HG03460 (cell line): Measurements from ENCODE around the gene SSTR3.
A peak's percentile ranks its signal among the peaks of the same experiment; 100 is the strongest.
"Not testable (repeated sequence)": the region's sequence is repeated elsewhere in the genome, so short reads cannot be mapped to it uniquely, and the experiment has no call there.

Source experiments
- ATAC-seq: cut with Tn5 transposase; IDR thresholded peaks from one replicate; pipeline ENCODE4 v1.9.1; 2021; ENCODE audit not compliant: unreplicated experiment

Gene SSTR3

DNA sequence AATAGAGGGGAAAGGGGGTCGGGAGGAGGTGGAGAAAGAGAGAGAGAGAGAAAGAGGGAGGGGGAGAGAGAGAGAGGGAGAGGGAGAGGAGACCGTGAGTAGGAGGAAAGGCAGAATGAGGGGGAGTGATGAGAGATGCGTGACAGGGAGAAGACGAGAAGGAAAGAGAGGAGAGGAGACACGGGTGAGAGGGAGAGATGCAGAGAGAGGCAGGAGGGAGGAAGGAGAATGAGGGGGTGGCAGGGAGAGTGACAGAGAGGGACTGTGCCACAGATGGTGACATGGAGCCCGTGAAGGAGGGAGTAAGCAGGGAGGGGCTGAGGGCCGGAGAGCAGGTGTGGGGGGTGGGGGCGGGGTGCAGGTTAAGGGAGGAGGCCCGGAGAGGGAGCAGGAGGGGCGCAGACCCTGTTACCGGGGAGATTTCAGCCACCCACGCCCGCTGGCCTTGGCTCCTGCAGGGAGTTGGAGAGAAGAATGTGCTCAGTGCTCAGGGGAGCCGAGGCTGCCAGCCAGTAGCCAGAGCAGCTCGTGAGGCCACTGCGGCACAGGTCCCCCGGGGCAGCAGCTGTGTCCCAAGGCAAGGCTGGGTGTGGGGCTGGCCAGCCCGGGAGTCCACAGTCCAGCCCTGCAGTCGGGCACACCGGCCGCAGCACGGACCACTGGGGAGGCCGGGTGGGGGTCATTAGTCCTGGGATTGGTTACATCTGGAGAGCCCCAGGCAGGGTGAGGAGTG is at the start of gene SSTR3:
TSS of gene SSTR3 (minus strand) at position 304 of the 733 bp plus-strand sequence. CDS start 4,674 bp downstream, outside the sequence.
- no peak for ATAC-seq

DNA sequence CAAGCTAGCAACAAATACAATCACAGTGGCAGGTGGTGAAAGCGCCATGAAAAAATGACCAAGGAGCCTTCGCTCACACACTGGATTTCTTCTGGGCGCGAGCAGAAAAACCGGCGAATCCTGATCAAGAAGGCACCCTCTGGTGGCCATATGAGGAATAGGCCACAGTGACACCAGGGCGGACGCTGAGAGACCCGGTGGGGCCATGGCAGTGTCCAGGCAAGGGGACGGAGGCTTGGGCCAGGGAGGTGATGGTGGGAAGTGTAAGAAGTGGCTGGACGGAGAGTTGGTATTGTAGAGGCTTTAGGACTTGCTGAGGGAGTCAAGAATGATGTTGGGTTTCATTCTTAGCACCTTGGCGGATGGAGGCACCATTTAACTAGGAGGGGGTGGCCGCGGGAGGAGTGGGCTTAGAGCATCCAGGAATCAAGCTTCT is 48.6 kb upstream of the SSTR3 start:
- no peak for ATAC-seq

DNA sequence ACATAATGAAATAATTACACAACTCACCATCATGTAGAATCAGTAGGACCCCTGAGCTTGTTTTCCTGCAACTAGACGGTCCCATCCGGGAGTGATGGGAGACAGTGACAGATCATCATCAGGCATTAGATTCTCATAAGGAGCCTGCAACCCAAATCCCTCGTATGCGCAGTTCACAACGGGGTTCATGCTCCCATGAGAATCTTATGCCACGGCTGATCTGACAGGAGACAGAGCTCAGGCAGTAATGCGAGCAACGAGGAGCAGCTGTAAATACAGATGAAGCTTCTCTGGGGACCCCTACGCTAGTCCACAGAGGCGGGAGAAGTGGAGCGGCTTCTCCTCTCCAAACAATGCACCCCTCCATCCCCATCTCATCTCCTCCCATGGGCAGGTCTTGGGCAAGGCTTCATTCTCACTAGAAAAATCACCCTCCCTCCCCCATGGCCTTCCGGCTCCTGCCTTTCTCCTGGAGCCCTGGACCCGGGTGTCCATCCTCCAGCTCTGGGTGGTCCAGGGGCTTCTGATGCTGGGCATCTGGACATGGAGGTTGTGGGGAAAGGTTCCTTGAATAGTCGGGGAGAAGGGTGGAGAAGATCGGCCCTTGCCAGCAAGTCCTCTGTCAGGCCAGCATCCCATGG is 48.0 kb upstream of the SSTR3 start:
- ATAC-seq, result no peak

DNA sequence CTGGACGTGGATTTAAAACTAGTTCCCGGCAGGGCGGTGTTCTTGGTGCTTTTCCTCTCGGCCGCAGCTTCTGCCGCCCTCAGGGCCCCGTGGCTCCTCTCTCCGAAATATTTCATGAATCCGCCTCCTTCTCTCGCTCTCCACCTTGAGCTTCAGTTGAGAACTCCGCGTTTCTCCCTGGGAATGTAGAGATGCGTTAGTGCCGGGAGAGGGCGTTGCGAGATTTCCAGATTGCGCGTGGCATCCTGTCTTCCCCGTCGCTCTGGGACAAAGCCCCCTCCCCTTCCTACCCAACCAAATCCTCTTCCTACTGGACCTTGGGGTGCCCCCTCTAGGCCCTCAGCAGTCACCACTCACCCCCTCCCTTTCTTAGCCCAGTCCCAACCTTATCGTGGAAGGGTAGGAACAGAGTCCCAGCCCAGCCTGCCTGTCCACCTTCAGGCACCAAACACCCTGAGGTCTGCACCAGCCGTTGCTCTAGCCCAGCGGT is 47.3 kb upstream of the SSTR3 start:
- ATAC-seq, result no peak

DNA sequence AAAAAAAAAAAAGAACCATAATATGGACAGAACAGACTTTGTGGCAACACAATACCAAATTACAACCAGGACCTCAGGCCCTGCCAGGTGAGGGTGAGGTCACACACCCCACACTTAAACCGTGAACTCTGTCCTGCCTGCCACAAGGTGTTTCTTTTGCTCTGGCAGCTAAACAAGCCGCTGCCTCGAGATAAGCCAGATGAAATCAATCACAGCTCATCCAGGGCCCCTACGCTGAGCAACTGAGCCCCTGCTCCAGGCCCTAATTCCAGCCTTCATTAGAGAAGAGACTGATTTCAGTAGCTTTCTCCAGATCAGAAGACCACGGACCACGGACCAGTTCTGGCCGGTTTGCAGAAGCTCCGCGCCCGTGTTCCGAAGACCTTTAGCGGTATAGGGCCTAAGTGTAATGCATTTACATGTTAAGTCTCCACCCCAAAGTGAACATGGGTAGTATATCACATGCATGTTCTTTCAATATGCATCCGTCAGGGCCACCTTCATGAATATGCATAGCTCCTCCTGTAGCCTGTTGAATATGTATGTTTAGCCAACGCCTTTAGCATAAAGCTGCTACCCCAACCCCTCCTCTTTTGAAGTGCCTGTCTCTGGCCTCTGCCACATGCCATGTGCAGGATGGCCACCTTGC is 46.6 kb upstream of the SSTR3 start:
- no peak for ATAC-seq

DNA sequence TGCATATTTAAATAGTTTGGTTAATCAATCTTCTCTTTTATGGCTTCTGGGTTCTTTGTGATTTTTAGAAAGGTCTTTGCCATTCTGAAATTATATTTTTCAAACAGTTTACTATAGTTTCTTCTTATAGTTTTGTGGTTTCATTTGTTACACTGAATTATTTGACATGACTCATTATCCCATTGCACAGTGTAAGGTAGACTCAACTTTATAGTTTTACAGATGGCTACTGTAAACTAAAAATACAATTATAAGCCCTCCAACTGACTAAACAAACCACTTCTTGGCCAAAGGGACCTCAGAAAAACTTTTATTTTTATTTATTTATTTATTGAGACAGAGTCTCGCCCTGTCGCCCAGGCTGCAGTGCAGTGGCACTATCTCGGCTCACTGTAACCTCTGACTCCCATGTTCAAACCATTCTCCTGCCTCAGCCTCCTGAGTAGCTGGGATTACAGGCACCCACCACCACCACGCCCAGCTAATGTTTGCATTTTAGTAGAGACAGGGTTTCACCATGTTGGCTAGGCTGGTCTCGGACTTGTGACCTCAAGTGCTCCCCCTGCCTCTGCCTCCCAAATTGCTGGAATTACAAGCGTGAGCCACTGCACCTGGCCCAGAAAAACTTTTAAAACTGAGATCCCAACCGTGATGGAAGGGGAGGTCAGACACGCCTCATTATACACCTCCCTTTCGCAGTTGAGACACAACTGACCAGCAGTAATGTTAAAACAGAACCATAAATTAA is 45.9 kb upstream of the SSTR3 start:
- no peak for ATAC-seq

DNA sequence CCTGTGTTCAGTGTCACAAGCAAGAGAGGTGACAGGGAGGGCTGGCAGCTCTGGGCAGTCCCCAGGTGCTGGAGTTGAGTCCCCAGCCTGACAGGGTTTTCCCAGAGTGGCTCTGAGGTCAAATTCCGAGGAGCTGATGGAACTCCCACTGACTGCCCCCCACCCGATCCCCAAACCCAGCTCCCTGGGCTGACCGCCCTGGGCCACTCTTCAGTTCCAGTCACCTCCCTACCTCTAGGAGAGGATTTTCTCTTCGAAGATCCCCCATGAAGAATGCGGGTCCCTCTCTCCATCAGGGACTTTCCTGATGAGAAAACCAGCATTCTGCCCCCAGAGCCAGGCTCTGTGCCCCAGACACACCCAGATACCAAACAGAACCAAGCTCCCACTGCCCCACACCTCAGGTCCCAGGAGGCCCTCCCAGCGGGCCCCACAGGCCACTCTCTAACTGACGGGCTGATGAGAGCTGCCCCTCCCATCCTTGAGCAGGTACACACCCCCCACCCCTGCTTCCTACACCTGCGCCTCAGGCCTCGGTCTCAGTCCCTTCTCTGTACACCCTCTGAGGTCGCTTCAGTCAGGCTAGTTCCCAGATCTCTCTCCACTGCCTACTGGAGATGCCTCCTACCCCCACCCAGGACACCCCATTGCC is 43.9 kb upstream of the SSTR3 start:
- ATAC-seq, result no peak

DNA sequence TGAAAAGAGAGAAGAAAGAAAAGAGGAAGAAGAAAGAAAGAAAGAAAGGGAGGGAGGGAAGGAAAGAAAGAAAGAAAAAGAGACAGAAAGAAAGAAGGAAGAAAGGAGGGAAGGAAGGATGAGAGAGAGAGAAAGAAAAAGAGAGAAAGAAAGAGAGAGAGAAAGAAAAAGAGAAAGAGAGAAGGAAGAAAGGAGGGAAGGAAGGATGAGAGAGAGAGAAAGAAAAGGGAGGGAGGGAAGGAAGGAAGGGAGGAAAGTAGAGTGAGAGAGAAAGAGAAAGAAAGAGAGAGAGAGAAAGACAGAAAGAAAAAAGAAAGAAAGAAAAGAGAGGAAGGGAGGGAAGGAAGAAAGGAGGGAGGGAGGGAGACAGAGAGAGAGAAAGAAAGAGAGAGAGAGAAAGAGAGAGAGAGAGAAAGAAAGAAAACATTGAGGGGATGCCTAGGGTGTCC is 43.3 kb upstream of the SSTR3 start:
- no peak for ATAC-seq

DNA sequence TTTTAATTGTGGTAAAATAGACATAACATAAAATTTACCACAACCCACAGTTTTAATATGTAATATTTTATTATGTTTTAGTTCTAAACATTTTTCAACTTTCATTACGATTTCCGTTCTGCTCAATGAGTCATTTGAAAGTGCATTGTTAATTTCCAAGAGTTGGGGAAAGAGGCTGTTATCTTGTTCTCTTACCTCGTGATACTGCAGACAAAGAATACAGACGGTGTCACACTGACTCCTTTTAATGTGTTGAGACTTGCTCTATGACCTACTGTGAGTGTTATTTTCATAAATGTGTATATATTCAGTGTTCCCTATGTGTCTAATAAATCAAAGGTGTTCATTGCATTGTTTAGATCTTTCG is 42.6 kb upstream of the SSTR3 start:
- no peak for ATAC-seq

DNA sequence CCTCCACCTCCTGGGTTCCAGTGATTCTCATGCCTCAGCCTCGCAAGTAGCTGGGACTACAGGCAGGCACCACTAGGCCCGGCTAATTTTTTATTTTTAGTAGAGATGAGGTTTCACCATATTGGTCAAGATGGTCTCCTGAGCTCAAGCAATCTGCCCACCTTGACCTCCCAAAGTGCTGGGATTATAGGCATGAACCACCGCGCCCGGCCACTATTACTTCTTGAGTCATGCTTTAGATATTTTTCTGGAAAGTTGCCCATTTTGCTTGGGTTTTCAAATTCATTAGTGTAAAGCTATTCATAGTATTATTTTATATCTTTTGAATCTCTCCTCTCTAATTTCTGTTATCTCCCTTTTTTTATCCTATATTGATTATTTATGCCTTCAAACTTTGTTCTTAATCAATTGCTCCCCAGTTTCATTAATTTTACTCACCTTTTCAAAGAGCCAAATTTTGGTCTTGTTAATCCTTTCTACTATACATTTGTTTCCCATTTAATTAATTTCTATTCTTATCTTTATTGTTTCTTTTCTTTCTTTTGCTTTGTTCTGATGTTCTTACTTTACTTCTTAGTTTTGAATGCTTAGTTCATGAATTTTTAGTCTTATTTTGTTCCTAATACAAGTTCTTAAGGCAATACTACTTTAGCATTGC is 42.1 kb upstream of the SSTR3 start:
- no peak for ATAC-seq

DNA sequence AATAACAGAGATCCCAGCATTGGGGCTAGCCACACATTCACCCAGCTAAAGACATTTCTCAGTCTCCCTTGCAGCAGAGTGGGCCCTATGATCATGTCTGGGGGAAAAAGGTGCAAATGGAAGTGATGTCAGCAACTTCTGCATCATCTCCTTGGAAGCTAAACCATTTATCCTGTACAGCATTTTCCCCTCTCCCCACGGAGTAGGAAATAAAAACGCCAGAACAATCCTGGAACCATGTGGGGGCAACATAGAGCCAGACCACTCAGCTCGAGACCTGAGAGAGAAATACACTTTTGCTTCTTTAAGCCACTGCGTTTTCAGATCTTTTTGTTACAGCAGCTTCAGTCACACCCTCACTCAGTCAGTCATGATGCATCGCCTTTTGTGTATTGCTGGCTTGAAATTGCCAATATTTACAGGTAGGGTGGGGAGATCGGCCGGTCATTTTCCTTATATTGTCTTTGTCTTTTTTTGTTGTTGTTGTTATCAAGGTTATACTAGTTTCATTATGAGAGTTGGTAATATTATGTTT is 40.9 kb upstream of the SSTR3 start:
- no peak for ATAC-seq

DNA sequence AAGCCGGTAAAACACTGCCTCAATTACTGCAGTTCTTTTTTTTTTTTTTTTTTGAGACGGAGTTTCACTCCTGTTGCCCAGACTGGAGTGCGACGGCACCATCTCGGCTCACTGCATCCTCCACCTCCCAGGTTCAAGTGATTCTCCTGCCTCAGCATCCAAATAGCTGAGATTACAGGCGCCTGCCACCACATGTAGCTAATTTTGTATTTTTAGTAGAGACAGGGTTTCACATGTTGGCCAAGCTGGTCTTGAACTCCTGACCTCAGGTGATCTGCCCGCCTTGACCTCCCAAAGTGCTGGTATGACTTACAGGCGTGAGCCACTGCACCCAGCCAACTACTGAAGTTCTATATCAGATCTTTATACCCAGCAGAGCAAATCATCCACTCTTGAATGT is 39.6 kb upstream of the SSTR3 start:
- ATAC-seq, result not testable (repeated sequence)

DNA sequence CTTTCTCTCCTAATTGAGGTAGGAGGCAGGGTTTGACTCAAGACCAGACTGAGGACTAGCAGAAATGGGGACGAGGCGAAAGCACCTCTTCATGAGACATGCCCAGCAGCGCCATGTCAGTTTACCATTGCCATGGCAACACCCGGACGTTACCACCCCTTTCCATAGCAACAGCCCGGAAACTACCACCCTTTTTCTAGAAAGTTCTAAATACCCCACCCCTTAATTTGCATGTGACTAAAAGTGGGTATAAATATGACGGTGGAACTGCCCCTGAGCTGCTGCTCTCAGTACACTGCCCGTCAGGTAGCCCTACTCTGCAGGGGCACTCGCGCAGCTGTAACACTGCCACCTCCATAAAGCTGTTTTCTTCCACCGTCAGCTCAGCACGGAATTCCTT is 37.7 kb upstream of the SSTR3 start:
- no peak for ATAC-seq

DNA sequence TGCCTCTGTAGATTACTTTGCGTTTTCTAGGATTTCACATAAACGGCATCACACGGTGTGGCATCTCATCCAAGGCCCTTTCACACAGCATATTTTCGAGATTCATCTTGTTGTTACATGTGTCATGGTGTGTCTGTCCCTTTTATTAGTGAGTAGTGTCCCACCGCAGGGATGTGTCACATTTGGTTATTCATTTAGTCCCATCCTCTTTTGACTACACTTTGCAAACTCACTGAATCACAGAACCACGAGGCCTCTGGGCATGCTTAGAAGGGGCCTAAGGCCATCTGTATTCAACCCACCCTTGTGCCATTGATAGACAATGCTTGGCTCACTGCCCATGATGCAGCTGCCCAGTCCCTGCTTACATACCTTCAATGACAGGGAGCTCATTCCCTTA is 36.0 kb upstream of the SSTR3 start:
- ATAC-seq, result no peak

DNA sequence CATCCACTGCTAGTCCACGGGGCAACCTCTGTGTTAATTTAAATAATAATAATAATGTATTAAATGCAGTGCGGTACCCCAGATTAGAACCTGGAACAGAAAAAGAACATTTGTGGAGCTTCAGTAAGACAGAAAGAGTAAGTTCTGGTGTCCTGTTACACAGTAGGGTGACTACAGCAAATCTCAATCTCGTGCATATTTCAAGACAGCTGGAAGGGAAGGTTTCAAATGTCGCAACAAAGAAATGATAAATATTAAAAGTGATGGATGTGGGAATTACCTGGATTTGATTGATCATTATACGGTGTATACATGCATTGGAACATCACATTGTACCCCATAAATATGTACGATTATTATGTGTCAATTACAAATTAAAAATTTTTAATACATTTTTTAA is 33.5 kb upstream of the SSTR3 start:
- ATAC-seq, result no peak

DNA sequence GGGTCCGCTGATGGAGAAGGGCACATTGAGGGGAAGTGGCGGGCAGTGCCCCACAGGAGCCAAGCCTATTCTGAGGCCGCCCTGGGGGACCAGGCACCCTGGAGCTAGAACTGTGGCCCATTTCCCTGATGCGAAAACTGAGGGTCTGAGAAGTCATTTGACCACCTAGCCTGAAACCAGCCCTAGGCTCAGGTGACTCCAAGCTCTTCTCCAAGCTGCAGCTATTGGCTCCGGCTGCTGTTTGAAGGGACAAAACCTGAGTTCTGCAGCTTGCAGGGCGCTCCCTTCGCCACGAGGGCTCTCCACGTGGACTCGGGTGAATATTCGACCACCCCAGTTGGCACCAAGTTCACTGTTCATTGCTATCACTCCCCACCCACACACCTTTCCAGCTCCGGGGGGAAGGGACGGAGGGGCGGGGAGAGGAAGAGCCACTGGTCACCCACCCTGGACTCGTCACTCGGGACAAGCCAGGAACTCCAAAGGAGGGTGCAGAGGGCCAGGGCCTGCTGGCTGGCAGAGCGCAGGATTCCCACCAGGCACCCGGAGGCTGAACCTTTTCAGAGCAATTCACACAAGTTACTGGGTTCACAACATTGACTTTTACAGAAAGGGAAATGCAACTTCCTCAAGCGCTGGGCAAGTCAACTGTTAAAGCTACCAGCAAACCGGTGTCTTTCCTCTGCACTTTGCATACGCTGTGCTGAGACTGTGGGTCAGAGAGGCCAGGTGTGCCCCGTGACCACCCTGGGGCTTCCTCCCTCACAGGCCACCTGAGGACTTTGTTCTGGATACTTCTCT is 32.8 kb upstream of the SSTR3 start:
- peak; percentile 27 for ATAC-seq

DNA sequence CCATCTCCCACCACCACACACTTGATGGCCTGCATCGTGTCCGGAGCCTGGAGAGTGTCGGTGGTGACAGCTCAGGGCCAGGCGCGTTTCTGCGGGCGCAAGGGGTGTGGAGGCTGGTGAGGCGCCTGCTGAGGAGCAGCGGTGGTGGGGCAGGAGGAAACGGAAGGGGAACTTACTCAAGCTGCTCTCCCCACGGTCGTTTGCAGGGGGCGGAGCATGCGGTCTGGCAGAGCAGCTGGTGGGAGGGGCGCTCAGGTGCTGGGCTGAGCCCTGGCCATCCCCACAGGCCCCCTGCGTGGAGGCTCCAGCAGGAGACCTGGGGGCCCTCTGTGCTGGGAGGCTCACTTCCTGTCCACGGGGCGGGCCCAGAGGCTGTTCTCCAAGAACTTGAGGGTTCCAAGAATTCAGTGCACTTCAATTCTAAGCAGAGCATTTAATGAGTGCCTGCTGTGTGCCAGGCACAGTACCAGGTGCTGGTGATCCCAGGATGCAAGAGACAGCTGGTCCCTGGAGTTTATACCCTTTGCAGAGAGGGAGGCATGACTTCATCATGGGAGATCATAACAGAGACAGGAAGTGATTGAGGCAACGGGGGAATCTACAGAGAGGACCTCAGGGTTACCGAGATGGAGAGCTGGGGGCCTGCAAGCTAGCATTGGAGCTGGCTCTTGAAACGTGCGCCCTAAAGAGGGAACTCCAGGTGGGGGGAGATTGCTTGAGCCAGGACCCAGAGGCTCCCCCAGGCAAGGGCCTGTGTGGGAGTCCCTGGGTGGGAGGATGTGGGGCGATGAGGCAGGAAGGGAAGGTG is 32.0 kb upstream of the SSTR3 start, which contains the start of gene RAC2:
TSS of gene RAC2 (minus strand) at position 156 of the 808 bp plus-strand sequence. CDS start at position 35, 121 bp downstream.
- peak; percentile 45 for ATAC-seq

DNA sequence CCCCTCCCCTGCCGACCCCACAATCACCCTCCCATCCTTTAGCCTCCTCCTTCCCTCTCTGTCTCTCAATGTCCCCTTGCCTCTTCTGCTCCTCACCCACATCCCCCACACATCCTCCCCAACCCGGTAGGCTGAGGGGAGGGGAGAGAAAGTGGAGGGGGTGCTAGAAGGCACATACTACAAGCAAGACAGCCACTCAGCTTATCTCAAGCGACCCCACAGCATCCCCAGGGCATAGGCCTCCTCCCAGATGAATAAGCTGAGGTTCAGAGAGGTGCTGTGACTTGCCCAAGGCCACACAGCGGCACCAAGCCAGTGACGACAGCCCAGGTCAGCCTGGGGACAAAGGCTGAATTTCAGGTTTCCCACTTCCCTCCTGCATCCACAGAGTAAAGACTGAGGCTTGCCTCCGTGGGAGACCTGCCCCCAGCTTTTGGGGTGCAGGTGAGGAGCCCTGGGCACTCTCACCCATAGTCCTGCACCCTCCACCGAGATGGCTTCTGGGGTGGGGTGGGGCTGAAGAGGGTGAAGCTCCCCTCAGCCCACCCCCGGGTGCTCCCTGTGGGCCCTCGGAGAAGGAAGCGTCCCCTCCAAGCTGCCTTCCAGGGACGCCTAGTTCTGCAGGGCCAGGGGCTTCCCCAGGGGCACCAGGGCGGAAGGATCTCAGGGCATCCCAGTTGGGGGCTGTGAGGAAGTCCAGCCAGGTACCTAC is 31.3 kb upstream of the SSTR3 start:
- no peak for ATAC-seq
